ENCODE measurements around the gene ZFHX2.
"Not testable (repeated sequence)": the region's sequence is repeated elsewhere in the genome, so short reads cannot be mapped to it uniquely, and the experiment has no call there.

The ZFHX2 gene

DNA sequence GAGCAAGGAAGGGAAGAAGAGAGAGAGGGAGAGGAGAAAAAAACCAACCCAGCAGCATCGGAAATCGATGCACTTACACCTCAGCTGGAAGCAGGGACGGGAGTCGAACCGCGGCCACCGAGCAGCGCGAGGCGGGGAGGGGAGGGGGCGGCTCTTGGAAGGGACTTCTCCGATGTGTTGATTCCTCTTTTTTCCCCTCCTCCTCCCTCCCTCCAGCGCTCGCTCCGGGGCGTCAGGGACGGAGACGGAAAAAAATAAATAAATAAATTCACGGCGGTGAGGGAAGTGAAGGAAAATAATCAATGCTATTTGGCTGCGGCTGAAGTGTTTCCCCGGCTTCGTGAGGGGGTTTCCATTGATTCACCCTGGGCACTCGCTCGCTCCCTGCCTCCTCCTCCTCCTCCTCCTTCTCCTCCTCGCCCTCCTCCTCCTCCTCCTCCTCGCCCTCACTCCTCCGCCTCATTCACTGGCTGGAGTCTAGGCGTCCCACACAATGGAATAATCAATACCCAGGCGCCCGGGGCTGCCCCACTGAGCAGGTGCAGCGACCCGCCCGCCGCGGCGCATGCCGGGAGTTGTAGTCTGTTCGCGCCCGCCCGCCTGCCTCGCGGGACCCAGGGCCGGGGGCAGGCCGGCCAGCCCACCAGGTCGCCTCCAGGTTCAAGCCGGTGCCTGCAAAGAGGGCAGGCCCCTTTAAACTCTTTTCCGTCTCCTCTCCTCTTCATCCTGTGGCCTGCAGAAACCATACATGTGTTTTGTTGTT is at the start of gene ZFHX2:
Gene ZFHX2 (minus strand): TSS at position 500 of the 763 bp plus-strand sequence. CDS start 16,440 bp downstream, outside the sequence.
- DNase-seq = peak; percentile 82 to 87

DNA sequence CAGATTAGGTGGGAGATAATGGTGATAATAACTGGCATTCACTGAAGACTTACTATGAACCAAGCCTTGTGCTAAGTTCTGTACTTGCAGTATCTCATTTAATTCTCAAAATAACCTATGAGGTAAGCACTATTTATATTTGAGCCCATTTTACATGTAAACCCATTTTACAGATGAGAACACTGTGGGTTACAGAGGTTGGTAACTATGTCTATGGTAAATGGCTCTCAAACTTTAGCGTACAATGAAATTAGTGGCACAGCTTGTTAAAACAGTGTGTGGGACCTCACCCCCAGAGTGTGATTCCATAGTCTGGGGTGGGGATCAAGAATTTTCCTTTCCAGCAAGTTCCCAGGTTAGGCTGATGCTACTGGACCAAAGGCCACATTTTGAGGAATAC is 49.2 kb upstream of the ZFHX2 start:
- no peak for DNase-seq

DNA sequence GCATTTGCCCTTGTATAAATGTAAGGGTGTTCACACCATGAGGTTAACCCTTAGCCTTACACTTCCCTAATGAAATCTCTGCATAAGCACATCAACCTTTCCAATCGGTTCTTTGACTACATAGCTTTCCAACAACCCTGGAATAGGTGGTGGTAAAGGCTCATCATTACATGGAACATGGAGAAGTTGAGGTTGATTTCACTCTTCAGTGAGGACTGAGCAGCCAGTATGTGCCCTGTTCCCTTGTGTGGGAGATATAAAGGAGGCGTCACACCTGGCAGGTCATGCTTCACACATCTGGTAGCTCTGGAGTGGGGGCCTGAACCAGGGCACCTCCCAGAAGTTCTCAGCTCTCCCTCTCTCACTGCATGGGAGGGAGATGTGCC is 48.8 kb upstream of the ZFHX2 start:
- no peak for DNase-seq

DNA sequence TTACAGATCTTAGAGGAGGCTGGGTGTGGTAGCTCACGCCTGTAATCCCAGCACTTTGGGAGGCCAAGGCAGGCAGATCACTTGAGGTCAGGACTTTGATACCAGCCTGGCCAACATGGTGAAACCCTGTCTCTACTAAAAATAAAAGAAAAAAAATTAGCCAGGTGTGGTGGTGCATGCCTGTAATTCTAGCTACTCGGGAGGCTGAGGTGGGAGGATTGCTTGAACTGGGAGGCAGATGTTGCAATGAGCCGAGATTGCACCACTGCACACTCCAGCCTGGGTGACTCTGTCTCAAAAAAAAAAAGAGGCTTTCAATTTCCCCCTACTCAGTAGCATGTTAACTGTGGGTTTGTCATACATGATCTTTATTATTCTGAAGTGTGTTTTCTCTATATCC is 42.6 kb upstream of the ZFHX2 start:
- DNase-seq = not testable (repeated sequence)

DNA sequence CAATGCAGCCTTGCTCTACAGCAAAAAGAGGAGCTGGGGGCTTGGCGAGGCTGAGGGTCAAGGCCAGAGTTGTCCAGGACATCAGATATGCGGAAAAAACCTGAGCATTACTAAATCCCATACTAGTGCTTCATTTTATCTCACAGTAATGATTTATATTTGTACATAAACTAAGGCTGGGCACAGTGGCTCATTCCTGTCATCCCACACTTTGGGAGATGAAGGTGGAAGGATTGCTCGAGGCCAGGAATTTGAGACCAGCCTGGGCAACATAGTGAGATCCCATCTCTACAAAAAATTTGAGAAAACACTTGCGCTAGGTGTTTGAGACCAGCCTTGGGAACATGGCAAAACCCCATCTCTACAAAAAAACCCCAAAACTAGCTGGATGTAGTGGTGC is 38.6 kb upstream of the ZFHX2 start:
- DNase-seq = no peak

DNA sequence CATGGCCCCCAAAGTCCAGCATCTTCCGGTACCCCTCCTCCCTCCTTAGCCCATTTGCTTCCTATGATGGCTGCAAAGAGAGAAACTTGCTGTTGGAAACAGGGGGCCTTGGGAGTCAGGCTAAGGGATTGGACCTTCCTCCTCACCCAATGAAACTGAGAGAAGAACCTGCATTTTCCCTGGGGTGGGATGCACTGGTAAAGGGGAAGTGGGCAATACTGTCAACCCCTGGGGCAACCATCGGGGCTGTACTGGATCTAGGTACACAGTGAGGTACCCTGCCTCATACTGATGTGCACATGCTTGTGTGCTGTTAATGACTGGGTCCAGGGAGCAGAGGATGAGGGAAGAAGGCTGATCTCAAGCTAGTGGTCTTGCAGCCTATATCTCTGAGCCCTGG is 38.0 kb upstream of the ZFHX2 start:
- no peak for DNase-seq

DNA sequence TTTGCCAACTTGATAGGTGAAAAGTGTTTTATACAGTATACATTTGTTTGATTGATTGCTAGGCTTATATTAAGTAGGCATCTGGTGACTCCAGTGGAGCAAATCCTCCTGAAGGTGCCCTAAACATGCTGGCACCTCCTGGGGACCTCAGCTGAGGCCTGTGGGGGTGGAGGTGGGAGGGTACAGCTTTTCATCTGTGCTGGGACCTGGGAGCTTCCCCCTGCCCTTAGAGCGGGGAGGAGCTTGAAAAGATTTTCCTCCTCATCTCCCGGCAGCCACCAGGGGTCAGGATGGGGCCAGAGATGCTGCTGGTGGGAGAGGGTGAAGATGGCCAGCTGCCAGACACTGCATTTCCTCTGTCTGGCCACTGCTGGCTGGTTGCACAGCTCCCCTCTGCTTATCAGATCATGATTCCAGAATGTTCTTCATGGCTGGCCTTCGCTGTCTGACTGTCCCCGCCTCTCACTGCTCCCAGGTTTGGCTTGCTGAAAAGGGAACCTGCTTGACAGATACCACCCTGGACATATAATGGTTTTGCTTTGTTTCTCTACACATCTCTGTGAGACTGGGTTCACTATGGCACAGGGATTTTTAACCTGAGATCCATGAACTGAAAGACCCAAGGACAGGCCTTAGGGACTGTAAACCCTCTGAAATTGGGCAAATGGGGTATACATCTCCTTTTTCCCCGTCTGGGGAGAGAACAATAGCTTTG is 37.5 kb upstream of the ZFHX2 start:
- peak; percentile 62 to 64 for DNase-seq

DNA sequence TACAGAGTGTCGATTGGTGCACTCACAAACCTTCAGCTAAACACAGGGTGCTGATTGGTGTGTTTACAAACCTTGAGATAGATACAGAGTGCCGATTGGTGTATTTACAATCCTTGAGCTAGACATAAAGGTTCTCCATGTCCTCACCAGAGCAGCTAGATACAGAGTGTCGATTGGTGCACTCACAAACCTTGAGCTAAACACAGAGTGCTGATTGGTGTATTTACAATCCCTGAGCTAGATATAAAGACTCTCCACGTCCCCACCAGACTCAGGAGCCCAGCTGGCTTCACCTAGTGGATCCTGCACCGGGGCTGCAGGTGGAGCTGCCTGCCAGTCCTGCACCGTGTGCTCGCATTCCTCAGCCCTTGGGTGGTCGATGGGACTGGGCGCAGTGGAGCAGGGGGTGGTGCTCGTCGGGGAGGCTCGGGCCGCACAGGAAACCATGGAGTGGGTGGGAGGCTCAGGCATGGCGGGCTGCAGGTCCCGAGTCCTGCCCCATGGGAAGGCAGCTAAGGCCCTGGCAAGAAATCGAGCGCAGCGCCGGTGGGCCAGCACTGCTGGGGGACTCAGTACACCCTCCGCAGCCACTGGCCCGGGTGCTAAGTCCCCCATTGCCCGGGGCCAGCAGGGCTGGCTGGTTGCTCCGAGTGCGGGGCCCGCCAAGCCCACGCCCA is 33.1 kb upstream of the ZFHX2 start:
- not testable (repeated sequence) for DNase-seq

DNA sequence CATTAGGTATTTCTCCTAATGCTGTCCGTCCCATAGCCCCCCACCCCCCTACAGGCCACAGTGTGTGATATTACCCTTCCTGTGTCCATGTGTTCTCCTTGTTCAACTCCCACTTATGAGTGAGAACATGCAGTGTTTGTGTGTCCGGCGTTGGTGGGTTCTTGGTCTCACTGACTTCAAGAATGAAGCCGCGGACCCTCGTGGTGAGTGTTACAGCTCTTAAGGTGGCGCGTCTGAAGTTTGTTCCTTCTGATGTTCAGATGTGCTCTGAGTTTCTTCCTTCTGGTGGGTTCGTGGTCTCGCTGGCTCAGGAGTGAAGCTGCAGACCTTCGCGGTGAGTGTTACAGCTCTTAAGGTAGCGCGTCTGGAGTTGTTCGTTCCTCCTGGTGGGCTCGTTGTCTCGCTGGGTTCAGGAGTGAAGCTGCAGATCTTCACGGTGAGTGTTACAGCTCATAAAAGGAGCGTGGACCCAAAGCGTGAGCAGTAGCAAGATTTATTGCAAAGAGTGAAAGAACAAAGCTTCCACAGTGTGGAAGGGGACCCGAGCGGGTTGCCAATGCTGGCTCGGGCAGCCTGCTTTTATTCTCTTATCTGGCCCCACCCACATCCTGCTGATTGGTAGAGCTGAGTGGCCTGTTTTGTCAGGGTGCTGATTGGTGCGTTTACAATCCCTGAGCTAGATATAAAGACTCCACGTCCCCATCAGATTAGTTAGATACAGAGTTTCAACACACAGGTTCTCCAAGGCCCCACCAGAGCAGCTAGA is 32.4 kb upstream of the ZFHX2 start:
- not testable (repeated sequence) for DNase-seq

DNA sequence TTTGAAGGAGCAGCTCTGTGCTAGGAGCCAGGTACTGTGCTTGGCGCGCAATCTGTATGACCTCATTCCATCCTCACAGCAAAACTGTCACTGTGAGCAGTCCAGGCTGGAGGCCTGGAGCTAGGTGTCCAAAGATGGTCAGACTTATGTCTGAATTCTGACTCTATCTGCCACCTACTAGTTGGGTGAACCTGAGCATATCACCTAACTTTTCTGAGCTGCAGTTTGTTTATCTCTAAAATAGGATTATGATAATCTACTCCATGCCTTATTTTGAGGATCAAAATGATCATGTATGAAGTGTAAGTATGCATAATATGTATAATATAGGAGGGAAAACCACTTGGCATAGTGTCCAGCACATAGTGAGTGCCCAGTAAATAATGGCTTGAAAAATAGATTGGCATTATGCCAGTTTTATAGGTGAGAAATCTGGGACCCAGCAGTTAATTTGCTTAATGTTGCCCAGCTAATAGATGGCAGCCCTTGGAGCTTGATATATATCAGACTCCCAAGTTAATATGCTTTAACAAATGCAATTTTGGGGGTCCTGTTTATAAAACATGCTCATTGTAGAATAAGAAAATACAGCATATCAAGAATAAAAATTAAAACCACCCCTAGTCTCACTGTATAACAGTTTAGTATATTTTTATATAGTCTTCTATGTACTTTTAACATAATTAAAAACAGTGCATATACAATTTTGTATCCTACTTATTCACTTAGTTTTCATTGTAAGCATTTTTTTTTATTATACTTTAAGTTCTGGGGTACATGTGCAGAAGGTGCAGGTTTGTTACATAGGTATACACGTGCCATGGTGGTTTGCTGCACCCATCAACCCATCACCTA is 31.6 kb upstream of the ZFHX2 start:
- no peak for DNase-seq

DNA sequence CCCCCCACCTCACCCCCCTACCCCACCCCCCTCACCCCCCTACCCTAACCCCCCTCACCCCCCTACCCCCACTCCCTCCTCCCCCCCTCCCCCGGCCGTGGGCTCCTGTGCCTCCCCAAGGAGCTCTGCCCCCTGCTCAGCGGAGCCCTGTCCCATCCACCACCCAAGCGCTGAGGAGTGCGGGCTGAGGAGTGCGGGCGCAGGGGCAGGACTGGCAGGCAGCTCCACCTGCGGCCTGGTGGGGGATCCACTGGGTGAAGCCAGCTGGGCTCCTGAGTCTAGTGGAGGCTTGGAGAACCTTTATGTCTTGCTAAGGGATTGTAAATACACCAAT is 29.4 kb upstream of the ZFHX2 start:
- no peak for DNase-seq

DNA sequence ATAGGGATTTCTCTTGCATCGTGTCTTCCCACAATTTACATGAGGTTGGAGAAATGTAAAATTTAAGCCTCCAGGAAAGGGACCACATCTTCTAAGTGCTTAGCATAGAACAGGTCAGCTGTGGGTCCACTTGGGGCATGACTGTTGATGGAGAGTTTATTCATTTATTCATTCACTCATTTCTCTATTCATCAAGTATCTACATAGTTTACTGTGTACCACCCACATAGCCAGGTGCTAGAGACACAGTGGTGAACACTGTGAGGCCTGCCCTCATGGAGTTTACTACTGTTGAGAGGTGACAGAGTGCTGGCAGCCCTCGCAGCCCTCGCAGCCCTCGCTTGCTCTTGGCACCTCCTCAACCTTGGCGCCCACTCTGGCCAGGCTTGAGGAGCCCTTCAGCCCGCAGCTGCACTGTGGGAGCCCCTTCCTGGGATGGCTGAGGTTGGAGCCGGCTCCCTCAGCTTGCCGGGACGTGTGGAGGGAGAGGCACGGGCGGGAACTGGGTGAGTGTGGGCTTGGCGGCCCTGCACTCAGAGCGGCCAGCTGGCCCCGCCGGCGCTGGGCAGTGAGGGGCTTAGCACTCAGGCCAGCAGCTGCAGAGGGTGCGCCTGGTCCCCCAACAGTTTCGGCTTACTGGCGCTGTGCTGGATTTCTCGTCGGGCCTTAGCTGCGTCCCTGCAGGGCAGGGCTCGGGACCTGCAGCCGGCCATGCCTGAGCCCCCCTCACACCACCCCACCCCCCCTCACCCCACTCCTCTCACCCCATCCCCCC is 28.8 kb upstream of the ZFHX2 start:
- no peak for DNase-seq

DNA sequence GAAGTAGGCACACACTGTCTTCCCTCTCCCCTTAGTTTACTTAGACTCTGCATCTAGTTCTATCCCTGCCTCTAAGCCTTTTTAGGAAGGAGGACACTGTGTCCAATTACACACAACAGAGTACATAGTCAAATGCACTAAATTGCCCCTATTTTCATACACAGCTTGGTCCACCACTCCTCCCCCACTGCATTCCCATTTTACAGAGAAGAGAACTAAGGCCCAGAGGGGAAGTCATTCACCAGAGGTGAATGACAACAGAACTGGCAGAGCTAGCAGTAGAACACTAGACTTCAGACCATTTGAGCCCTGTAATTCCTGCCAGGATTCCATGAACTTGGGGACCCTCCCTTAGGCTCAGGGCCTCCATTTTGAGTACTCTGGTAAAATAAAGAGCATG is 28.2 kb upstream of the ZFHX2 start:
- DNase-seq = no peak

DNA sequence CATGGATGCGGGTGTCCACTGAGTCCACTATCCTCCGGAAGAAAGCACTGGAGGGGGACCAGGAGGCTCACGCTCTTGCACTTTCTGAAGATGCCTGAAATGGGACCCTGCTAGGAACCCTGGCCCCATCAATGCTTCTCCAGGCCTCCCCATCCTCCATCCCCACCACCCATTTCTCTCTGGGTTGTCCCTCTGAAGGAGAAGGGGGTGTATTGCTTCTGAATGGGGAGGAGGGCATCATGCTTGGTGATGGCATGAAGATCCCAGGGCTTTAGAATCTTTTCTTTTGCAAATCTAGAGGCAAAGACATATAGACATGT is 27.7 kb upstream of the ZFHX2 start:
- DNase-seq = no peak

DNA sequence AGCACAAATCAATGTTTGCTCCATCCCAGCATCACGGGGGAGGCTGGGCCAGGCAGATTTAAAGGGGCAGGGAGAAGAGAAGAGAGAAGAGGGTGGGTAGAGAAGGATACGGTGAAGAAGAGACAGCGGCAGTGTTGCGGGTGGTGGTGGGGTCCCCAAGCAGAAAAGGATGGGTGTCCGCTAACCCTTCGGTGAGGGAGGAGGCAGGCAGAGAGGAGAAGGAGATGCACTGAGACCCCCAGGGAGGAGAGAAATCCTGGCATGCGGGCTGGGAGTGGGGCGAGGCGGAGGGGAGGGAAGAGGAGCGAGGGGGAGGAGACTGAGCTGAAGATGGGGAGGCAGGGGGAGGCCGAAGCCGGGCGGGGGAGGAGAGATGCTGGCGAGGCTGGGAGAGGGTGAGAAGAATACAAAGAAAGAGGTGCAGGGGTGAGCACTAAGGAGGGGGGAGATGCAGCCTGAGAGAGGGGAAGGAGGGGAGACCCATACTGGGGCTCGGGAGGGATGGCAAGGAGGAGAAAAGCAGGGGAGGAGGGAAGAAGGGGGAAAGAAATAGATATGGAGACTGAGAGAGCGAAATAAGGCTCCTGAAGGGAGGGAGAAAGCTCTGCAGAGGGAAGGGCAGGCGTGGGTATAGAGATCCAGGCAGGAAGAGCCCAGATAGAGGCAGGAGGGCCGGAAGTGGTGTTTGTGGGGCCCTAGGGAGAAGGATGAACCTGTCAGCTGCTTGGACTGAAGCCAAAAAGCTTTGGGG is 27.2 kb upstream of the ZFHX2 start, which contains the start of gene JPH4:
Gene JPH4 (minus strand): TSS at position 231 of the 751 bp plus-strand sequence. CDS start 1,337 bp downstream, outside the sequence.
- DNase-seq = no peak

DNA sequence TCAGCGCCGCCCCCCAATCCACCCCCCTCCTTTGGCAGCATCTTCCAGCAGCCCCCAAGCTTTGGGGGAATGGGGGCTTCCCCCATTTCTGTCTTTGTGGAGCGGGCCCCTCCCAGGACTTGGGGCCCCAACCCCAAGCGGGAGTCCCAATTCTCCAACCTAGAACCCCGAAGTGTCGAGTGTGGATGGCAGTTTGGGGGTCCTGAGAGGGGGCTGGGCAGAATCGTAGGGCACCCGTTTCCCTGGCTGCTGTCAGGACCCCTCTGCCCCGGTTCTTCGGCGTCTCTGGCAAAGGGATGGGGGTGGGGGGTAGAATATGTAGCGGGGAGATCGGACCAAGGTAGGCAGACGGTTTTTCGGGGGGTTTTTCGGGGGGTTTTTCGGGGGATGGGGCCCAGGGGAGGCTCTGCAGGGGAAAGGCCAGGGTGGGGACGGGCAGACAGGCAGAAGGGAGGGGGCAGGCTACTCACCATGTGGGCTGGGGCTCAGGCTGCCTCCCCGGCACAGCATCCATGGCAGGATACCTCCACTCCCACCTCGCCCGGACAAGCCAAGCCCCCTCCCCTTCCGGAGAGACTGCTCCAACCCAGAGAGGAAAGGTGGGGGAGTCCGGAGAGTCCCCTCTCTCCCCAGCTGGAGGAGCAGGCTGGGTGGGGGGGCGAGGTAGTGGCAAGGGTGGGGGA is 26.3 kb upstream of the ZFHX2 start:
- no peak for DNase-seq

DNA sequence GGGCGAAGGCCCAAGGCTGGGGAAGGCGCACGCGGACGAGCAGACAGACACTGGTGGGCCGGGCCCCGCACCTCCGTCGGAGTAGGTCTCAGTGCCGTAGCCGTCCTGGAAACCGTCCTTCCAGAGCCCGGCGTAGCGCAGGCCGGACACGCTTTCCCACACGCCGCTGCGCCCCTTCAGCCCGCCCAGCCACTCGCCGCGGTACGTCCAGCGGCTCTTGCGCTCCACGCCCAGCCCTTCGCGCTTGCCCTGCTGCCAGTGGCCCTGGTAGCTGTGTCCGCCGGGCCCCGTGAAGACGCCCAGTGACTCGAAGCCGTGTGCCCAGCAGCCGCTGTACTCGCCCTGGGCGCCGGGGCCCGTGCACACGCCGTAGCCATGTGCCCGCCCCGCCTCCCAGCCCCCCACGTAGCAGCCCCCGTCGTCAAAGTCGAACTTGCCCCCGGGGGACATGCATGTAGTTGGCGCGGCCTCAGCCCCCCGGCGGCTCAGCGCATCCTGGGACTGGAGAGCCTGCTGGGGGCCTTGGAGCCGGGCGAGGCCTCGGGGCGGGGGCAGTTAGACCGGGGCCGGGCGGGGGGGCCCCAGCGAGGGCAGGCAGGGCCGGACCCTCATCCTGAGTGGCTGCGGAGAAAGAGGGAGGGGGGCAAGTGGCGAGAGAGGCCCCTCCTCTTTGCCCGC is 25.6 kb upstream of the ZFHX2 start:
- DNase-seq = no peak

DNA sequence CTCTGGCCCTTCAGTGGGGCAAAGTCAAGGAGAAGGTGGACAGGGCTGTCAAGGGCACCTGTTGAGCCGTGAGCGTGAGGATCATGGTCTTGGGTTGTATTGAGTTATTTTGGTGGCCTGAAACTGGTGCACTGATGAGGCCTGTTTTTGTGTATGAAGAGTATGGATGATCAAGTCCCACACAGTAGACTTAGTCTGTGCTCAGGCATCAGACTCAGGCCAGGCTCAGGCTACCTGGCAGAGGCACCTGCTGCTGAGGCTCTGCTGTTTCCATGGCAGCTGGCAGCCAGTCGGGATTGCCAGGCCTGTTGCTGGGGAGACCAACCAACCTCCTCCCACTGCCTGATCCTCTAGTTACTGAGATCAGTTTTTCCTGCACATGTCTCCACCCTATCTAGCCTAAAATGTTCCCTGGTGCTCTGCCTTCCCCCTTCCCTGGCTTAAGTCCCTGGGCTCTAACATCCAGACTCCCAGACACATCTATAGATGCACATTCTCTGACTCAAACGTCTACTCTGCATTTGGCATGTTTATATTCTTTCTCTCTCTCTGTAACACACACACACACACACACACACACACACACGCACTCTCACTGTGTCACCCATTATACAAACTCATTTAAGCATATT is 21.9 kb upstream of the ZFHX2 start:
- no peak for DNase-seq

DNA sequence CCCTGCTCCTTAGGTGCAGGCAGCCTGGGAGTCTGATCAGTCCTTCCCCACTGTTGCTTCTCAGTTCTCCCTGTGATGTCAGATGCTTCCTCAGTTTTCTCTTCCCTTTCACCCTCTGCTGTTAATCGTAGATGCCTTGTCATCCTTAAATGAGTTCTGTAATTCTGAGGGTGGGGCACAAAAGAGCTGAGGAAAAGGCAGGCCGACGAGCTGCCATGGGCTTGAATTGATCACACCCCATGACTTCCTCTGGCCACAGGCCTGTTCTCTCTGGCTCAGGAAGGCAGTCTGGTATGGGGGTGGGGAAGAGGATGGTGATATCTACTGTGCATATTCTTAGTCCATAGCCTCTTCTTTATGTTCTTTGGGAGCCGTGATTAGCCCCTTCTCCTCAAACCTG is 21.3 kb upstream of the ZFHX2 start:
- no peak for DNase-seq

All from activated CD4-positive, alpha-beta T cell treated with anti-CD3 and anti-CD28 coated beads, Interleukin-2, amount 50 U/mL, for 4 hours (primary cell).